WTC11 (cell line): Measurements from ENCODE around the gene BNIPL.

Experiments
- JUN ChIP-seq: sonication (generic); formaldehyde crosslinking; IDR thresholded peaks from 2 replicates; pipeline ENCODE4 v1.8.0; 2023; ENCODE audit warnings: mild to moderate bottlenecking, missing genetic modification reagents
- ZBTB21 ChIP-seq: sonication (generic); formaldehyde crosslinking; IDR thresholded peaks from 2 replicates; pipeline ENCODE4 v1.8.1; 2023; ENCODE audit warnings: mild to moderate bottlenecking, missing genetic modification reagents, borderline replicate concordance
- ZNF121 ChIP-seq: sonication (generic); formaldehyde crosslinking; IDR thresholded peaks from 2 replicates; pipeline ENCODE4 v1.8.0; 2023; ENCODE audit warnings: missing genetic modification reagents
- ZNF138 ChIP-seq: sonication (generic); formaldehyde crosslinking; conservative IDR thresholded peaks from 2 replicates; pipeline ENCODE4 v1.8.1; 2022; ENCODE audit warnings: mild to moderate bottlenecking, moderate library complexity, missing genetic modification reagents
- TF ChIP-seq, protein P1 (sequence below): sonication (generic); formaldehyde crosslinking; IDR thresholded peaks from 2 replicates; pipeline ENCODE4 v1.8.1; 2023; ENCODE audit warnings: mild to moderate bottlenecking, missing genetic modification reagents
- TF ChIP-seq, protein P2 (sequence below): sonication (generic); formaldehyde crosslinking; IDR thresholded peaks from 2 replicates; pipeline ENCODE4 v1.8.0; 2023; ENCODE audit warnings: missing genetic modification reagents
- TF ChIP-seq, protein P3 (sequence below): fragments of 200-600 bp; IDR thresholded peaks from 2 replicates; pipeline ENCODE4 v1.8.0; 2022; ENCODE audit warnings: antibody characterized with exemption

DNA sequence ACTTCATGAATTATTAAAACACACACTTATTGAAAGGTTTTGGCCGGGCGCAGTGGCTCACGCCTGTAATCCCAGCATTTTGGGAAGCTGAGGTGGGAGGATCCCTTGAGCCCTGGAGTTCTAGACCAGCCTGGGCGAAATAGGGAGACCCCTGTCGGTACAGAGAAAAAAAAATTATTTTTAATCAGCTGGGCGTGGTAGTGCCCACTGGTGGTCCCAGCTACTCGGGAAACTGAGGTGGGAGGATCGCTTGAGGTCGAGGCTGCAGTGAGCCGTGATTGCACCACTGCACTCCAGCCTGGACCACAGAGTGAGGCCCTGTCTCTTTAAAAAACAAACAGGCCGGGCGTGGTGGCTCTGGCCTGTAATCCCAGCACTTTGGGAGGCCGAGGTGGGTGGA, 35.8 kb downstream of the BNIPL start:
- TF ChIP-seq, protein P1, sequence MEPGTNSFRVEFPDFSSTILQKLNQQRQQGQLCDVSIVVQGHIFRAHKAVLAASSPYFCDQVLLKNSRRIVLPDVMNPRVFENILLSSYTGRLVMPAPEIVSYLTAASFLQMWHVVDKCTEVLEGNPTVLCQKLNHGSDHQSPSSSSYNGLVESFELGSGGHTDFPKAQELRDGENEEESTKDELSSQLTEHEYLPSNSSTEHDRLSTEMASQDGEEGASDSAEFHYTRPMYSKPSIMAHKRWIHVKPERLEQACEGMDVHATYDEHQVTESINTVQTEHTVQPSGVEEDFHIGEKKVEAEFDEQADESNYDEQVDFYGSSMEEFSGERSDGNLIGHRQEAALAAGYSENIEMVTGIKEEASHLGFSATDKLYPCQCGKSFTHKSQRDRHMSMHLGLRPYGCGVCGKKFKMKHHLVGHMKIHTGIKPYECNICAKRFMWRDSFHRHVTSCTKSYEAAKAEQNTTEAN (CRISPR knock-in tag), result no peak
- TF ChIP-seq JUN (CRISPR knock-in tag) (no peak), ZNF121 (CRISPR knock-in tag) (no peak), ZNF138 (CRISPR knock-in tag) (no peak), ZBTB21 (CRISPR knock-in tag) (no peak)
- TF ChIP-seq, protein P2, sequence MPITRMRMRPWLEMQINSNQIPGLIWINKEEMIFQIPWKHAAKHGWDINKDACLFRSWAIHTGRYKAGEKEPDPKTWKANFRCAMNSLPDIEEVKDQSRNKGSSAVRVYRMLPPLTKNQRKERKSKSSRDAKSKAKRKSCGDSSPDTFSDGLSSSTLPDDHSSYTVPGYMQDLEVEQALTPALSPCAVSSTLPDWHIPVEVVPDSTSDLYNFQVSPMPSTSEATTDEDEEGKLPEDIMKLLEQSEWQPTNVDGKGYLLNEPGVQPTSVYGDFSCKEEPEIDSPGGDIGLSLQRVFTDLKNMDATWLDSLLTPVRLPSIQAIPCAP (CRISPR knock-in tag), result no peak
- TF ChIP-seq, protein P3, sequence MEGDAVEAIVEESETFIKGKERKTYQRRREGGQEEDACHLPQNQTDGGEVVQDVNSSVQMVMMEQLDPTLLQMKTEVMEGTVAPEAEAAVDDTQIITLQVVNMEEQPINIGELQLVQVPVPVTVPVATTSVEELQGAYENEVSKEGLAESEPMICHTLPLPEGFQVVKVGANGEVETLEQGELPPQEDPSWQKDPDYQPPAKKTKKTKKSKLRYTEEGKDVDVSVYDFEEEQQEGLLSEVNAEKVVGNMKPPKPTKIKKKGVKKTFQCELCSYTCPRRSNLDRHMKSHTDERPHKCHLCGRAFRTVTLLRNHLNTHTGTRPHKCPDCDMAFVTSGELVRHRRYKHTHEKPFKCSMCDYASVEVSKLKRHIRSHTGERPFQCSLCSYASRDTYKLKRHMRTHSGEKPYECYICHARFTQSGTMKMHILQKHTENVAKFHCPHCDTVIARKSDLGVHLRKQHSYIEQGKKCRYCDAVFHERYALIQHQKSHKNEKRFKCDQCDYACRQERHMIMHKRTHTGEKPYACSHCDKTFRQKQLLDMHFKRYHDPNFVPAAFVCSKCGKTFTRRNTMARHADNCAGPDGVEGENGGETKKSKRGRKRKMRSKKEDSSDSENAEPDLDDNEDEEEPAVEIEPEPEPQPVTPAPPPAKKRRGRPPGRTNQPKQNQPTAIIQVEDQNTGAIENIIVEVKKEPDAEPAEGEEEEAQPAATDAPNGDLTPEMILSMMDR, result no peak
